Neural crest cell (in vitro differentiated cells): ENCODE data around the gene PFN1. TPM values are rescaled to one million over a fixed set of nuclear protein-coding genes. Genes with fewer than 3 reads are reported as not detected.

Source experiments
- DNase-seq: peaks from one replicate; pipeline ENCODE4 v3.0.0; 2021; ENCODE audit warnings: low read depth, mixed read lengths, low spot score
- H3K27ac Mint-ChIP-seq: one replicate; pipeline ENCODE4 v1.8.0; 2021; ENCODE audit warnings: mild to moderate bottlenecking, mixed read lengths; ENCODE audit not compliant: unreplicated experiment
- H3K27me3 Mint-ChIP-seq: 2 replicates; pipeline ENCODE4 v1.8.0; 2021; ENCODE audit warnings: low read depth, mild to moderate bottlenecking, mixed read lengths
- H3K36me3 Mint-ChIP-seq: 2 replicates; pipeline ENCODE4 v1.8.0; 2021; ENCODE audit warnings: low read depth, mild to moderate bottlenecking, mixed read lengths
- H3K4me1 Mint-ChIP-seq: 2 replicates; pipeline ENCODE4 v1.8.0; 2021; ENCODE audit warnings: mixed read lengths
- H3K4me3 Mint-ChIP-seq: one replicate; pipeline ENCODE4 v1.8.0; 2021; ENCODE audit warnings: mild to moderate bottlenecking, mixed read lengths
- H3K9me3 Mint-ChIP-seq: 2 replicates; pipeline ENCODE4 v1.8.0; 2021; ENCODE audit warnings: mixed read lengths
- total RNA-seq: library from RNA; stranded (reverse); gene quantifications from 2 replicates; pipeline ENCODE4 v1.2.1, GENCODE V29; 2021
- TF ChIP-seq, protein P1 (sequence below): fragments of 200-600 bp; sonication (generic); conservative IDR thresholded peaks from 2 replicates; pipeline ENCODE4 v1.5.0; 2021; ENCODE audit warnings: antibody characterized with exemption, mild to moderate bottlenecking

Gene PFN1
- total RNA-seq, 1 donor from 2014 or later, result 630 TPM

GRCh38 chr17:4956493-4957061, 8.2 kb upstream of the PFN1 start:
- DNase-seq, result no peak
- peaks cover 2% of the 10 kb centered on the region for H3K36me3 Mint-ChIP-seq
- H3K27ac Mint-ChIP-seq, result no peak overlapping the region

DNA sequence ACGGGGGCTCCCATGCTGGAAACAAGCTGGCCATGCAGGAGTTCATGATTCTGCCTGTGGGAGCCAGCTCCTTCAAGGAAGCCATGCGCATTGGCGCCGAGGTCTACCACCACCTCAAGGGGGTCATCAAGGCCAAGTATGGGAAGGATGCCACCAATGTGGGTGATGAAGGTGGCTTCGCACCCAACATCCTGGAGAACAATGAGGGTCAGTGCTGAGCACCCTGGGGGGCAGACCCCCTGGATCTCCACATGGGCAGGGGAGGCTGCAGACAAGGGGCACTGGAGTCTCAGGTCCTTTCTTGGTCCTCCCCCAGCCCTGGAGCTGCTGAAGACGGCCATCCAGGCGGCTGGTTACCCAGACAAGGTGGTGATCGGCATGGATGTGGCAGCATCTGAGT, 6.8 kb upstream of the PFN1 start:
- DNase-seq, result no peak
- Mint-ChIP-seq H3K4me1 (peaks cover 18% of the 10 kb centered on the region), H3K27ac (no peak overlapping the region), H3K4me3 (no peak overlapping the region), H3K9me3 (no peaks in the 10 kb centered on the region), H3K36me3 (no peaks in the 10 kb centered on the region), H3K27me3 (peaks cover 2% of the 10 kb centered on the region)
- TF ChIP-seq, protein P1, sequence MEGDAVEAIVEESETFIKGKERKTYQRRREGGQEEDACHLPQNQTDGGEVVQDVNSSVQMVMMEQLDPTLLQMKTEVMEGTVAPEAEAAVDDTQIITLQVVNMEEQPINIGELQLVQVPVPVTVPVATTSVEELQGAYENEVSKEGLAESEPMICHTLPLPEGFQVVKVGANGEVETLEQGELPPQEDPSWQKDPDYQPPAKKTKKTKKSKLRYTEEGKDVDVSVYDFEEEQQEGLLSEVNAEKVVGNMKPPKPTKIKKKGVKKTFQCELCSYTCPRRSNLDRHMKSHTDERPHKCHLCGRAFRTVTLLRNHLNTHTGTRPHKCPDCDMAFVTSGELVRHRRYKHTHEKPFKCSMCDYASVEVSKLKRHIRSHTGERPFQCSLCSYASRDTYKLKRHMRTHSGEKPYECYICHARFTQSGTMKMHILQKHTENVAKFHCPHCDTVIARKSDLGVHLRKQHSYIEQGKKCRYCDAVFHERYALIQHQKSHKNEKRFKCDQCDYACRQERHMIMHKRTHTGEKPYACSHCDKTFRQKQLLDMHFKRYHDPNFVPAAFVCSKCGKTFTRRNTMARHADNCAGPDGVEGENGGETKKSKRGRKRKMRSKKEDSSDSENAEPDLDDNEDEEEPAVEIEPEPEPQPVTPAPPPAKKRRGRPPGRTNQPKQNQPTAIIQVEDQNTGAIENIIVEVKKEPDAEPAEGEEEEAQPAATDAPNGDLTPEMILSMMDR, result no peak

More at GRCh38 chr17:4956493-4957061, 8.2 kb upstream of the PFN1 start:
- peaks cover 11% of the 10 kb centered on the region for H3K4me1 Mint-ChIP-seq
- no peaks in the 10 kb centered on the region for H3K27me3 Mint-ChIP-seq
- no peaks in the 10 kb centered on the region for H3K9me3 Mint-ChIP-seq
- H3K4me3 Mint-ChIP-seq, result peak overlapping the region; percentile 27
- TF ChIP-seq, protein P1, result no peak

- DNase-seq, result no peak
- TF ChIP-seq, protein P1, result no peak
- H3K27me3 Mint-ChIP-seq, result peaks cover 2% of the 10 kb centered on the region
- no peak overlapping the region for H3K27ac Mint-ChIP-seq
- H3K9me3 Mint-ChIP-seq, result no peaks in the 10 kb centered on the region
- peaks cover 21% of the 10 kb centered on the region for H3K4me1 Mint-ChIP-seq
- peak overlapping the region; percentile 52 for H3K4me3 Mint-ChIP-seq
- no peaks in the 10 kb centered on the region for H3K36me3 Mint-ChIP-seq
These were observed 5.2 kb upstream of the PFN1 start for GRCh38 chr17:4953451-4953961.

DNA sequence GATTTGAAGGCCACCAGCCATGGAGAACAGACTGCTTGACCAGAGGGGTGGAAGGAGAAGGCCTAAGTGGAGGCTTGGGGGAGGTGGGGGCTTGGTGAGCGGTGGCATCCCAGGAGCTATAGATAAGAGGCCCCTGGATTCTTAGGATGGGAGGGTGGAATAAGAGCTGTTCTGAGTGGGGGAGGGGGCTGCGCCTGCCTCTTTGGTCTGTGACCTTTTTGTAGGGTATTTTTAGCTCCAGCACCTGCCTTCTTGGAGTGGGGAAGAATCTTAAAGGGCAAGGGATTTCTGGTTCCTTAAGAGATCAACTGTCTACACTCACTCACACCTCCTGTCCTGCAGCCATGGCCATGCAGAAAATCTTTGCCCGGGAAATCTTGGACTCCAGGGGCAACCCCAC, 3.2 kb upstream of the PFN1 start:
- H3K4me3 Mint-ChIP-seq, result peak overlapping the region; percentile 89
- no peaks in the 10 kb centered on the region for H3K36me3 Mint-ChIP-seq
- no peaks in the 10 kb centered on the region for H3K9me3 Mint-ChIP-seq
- H3K27me3 Mint-ChIP-seq, result peaks cover 2% of the 10 kb centered on the region
- H3K27ac Mint-ChIP-seq, result no peak overlapping the region
- peaks cover 28% of the 10 kb centered on the region for H3K4me1 Mint-ChIP-seq
- no peak for DNase-seq
- TF ChIP-seq, protein P1, result no peak

GRCh38 chr17:4950746-4951204, 2.4 kb upstream of the PFN1 start, which contains the start of gene ENO3:
ENO3 (plus strand) TSS chr17:4951119; CDS start chr17:4951830, 711 bp downstream.
- TF ChIP-seq, protein P1, result no peak
- Mint-ChIP-seq H3K9me3 (no peaks in the 10 kb centered on the region), H3K27ac (peak within 1 kb of the TSS; percentile 78), H3K27me3 (peaks cover 2% of the 10 kb centered on the region), H3K36me3 (peaks cover 4% of the 10 kb centered on the region), H3K4me3 (peak within 1 kb of the TSS; percentile 89), H3K4me1 (peaks cover 35% of the 10 kb centered on the region)
- DNase-seq, result no peak
